Body of pancreas (tissue), 4 donors: ENCODE results near the gene BCAS2.

ENCODE experiments used
- CTCF ChIP-seq, 7 experiments: fragments of 450-650 bp in 4 of 7; fragments of 200-600 bp in 3 of 7; sonication (generic) in 3 of 7; IDR thresholded peaks; one replicate each; pipeline ENCODE4 v1.5.1; 2016 to 2019; ENCODE audit warnings: antibody characterized with exemption in 7 of 7
- POLR2A ChIP-seq, 3 donors: fragments of 450-650 bp; IDR thresholded peaks; one replicate each; pipeline ENCODE4 v1.6.1; 2016; ENCODE audit warnings: antibody characterized with exemption in 3 of 3, mild to moderate bottlenecking in 2 of 3

GRCh38 chr1:114627107-114627506 is 45.7 kb upstream of the BCAS2 start:
- no peak for TF ChIP-seq CTCF (IDR thresholded peaks at IDR 0.05)
- no peak for TF ChIP-seq POLR2A (IDR thresholded peaks at IDR 0.05)
